H9 (cell line): ENCODE results near the gene MRPS11. TPM values are rescaled to one million over a fixed set of nuclear protein-coding genes. Genes with fewer than 3 reads are reported as not detected.

Experiments
- DNase-seq: peaks from one replicate; pipeline ENCODE4 v3.0.0-alpha.2; 2017
- H2AFZ ChIP-seq: one replicate; pipeline ENCODE4 v1.6.1; 2013; ENCODE audit warnings: mild to moderate bottlenecking, low read length, control low read depth, moderate library complexity
- H2AK5ac ChIP-seq: 2 replicates; pipeline ENCODE4 v1.6.1; 2013; ENCODE audit warnings: low read length, control low read depth, mixed read lengths; ENCODE audit not compliant: insufficient read length
- H2BK120ac ChIP-seq: one replicate; pipeline ENCODE4 v1.6.1; 2013; ENCODE audit warnings: low read depth, mild to moderate bottlenecking, low read length, control low read depth, inconsistent platforms; ENCODE audit not compliant: poor library complexity, severe bottlenecking
- H2BK12ac ChIP-seq: 2 replicates; pipeline ENCODE4 v1.6.1; 2013; ENCODE audit warnings: low read length, control low read depth, mixed read lengths, low read depth; ENCODE audit not compliant: insufficient read length
- H2BK15ac ChIP-seq: 2 replicates; pipeline ENCODE4 v1.6.1; 2013; ENCODE audit warnings: low read depth, low read length, control low read depth
- H2BK20ac ChIP-seq: one replicate; pipeline ENCODE4 v1.6.1; 2013; ENCODE audit warnings: low read depth, mild to moderate bottlenecking, low read length, control low read depth, inconsistent platforms; ENCODE audit not compliant: poor library complexity, severe bottlenecking
- H2BK5ac ChIP-seq: 2 replicates; pipeline ENCODE4 v1.6.1; 2013; ENCODE audit warnings: low read length, control low read depth, mixed read lengths; ENCODE audit not compliant: insufficient read length
- H3K14ac ChIP-seq: 2 replicates; pipeline ENCODE4 v1.6.1; 2013; ENCODE audit warnings: low read length, control low read depth; ENCODE audit not compliant: insufficient read depth
- H3K18ac ChIP-seq: 2 replicates; pipeline ENCODE4 v1.6.1; 2013; ENCODE audit warnings: low read depth, mild to moderate bottlenecking, mixed read lengths, low read length, control low read depth; ENCODE audit not compliant: insufficient read length
- H3K23ac ChIP-seq: 2 replicates; pipeline ENCODE4 v1.6.1; 2013; ENCODE audit warnings: low read length, control low read depth, mixed read lengths, low read depth; ENCODE audit not compliant: insufficient read length
- H3K23me2 ChIP-seq: 2 replicates; pipeline ENCODE4 v1.6.1; 2013; ENCODE audit warnings: low read depth, mild to moderate bottlenecking, mixed read lengths, low read length, control low read depth; ENCODE audit not compliant: insufficient read length, poor library complexity, severe bottlenecking
- H3K27ac ChIP-seq: 2 replicates; pipeline ENCODE4 v1.5.1; 2013; ENCODE audit warnings: low read length, control low read depth, mixed read lengths, low read depth; ENCODE audit not compliant: insufficient read length
- H3K27me3 ChIP-seq: 2 replicates; pipeline ENCODE4 v1.6.1; 2013; ENCODE audit warnings: low read length, control low read depth, inconsistent platforms; ENCODE audit not compliant: insufficient read depth
- H3K4ac ChIP-seq: 2 replicates; pipeline ENCODE4 v1.6.1; 2013; ENCODE audit warnings: low read depth, mild to moderate bottlenecking, control low read depth, inconsistent platforms, low read length, moderate library complexity
- H3K4me1 ChIP-seq: 2 replicates; pipeline ENCODE4 v1.6.1; 2013; ENCODE audit warnings: low read length, control low read depth, inconsistent platforms; ENCODE audit not compliant: insufficient read depth
- H3K4me2 ChIP-seq: 2 replicates; pipeline ENCODE4 v1.6.1; 2013; ENCODE audit warnings: low read length, control low read depth, mixed read lengths; ENCODE audit not compliant: insufficient read length, insufficient read depth
- H3K56ac ChIP-seq: 2 replicates; pipeline ENCODE4 v1.6.1; 2013; ENCODE audit warnings: low read depth, mild to moderate bottlenecking, mixed read lengths, low read length, control low read depth; ENCODE audit not compliant: insufficient read length
- H3K79me1 ChIP-seq: 2 replicates; pipeline ENCODE4 v1.6.1; 2013; ENCODE audit warnings: low read depth, mild to moderate bottlenecking, moderate library complexity, low read length, control low read depth, inconsistent platforms; ENCODE audit not compliant: insufficient read depth, poor library complexity, severe bottlenecking
- H3K79me2 ChIP-seq: 2 replicates; pipeline ENCODE4 v1.6.1; 2013; ENCODE audit warnings: low read length, control low read depth, inconsistent platforms; ENCODE audit not compliant: insufficient read depth
- H3K9ac ChIP-seq: 2 replicates; pipeline ENCODE4 v1.6.1; 2013; ENCODE audit warnings: low read length, control low read depth, mixed read lengths; ENCODE audit not compliant: insufficient read length; ENCODE audit errors: extremely low read depth
- H3K9me3 ChIP-seq: one replicate; pipeline ENCODE4 v1.6.1; 2013; ENCODE audit warnings: low read depth, low read length, inconsistent platforms; ENCODE audit not compliant: control insufficient read depth
- H3T11ph ChIP-seq: one replicate; pipeline ENCODE4 v1.6.1; 2013; ENCODE audit warnings: mild to moderate bottlenecking, low read length, control low read depth, inconsistent platforms
- H4K20me1 ChIP-seq: one replicate; pipeline ENCODE4 v1.6.1; 2013; ENCODE audit not compliant: control insufficient read depth, insufficient read length, insufficient read depth
- H4K5ac ChIP-seq: 2 replicates; pipeline ENCODE4 v1.6.1; 2013; ENCODE audit warnings: low read depth, mild to moderate bottlenecking, mixed read lengths, low read length, control low read depth; ENCODE audit not compliant: insufficient read length
- H4K8ac ChIP-seq: replicated peaks from 2 replicates; pipeline ENCODE4 v1.6.1; 2013; ENCODE audit warnings: low read length, control low read depth, mixed read lengths, low read depth; ENCODE audit not compliant: insufficient read length
- H4K91ac ChIP-seq: 2 replicates; pipeline ENCODE4 v1.6.1; 2013; ENCODE audit warnings: low read depth, mild to moderate bottlenecking, moderate library complexity, mixed read lengths, low read length, control low read depth; ENCODE audit not compliant: insufficient read length
- H3K27ac Mint-ChIP-seq, 3 experiments: 2 replicates in 2 of 3; 3 replicates in 1 of 3; pipeline ENCODE4 v1.8.0; 2020 to 2021; ENCODE audit warnings: mixed read lengths in 3 of 3, mild to moderate bottlenecking in 1 of 3, moderate library complexity in 1 of 3
- H3K27me3 Mint-ChIP-seq: 2 replicates; pipeline ENCODE4 v1.8.0; 2021; ENCODE audit warnings: low read depth, mild to moderate bottlenecking, moderate library complexity, mixed read lengths
- H3K36me3 Mint-ChIP-seq, 3 experiments: 2 replicates in 2 of 3; 3 replicates in 1 of 3; pipeline ENCODE4 v1.8.0; 2020 to 2021; ENCODE audit warnings: low read depth in 3 of 3, mixed read lengths in 3 of 3; ENCODE audit not compliant: insufficient read depth in 1 of 3
- H3K4me1 Mint-ChIP-seq, 2 experiments: 2 replicates each; pipeline ENCODE4 v1.8.0; 2020; ENCODE audit warnings: mixed read lengths in 2 of 2
- H3K4me3 Mint-ChIP-seq, 2 experiments: 2 replicates in 1 of 2; 3 replicates in 1 of 2; pipeline ENCODE4 v1.8.0; 2020 to 2021; ENCODE audit warnings: mild to moderate bottlenecking in 2 of 2, mixed read lengths in 2 of 2, moderate library complexity in 1 of 2
- H3K9me3 Mint-ChIP-seq, 2 experiments: 2 replicates in 1 of 2; 3 replicates in 1 of 2; pipeline ENCODE4 v1.8.0; 2020; ENCODE audit warnings: mild to moderate bottlenecking in 2 of 2, mixed read lengths in 2 of 2, moderate library complexity in 1 of 2
- WGBS: extraction: QIAGEN DNeasy Blood & Tissue Kit; methylation state at CpG from one replicate; pipeline ENCODE4 v1.1.7; 2013; ENCODE audit warnings: missing lambda C conversion rate, low lambda C conversion rate, mixed read lengths; ENCODE audit not compliant: insufficient read length; ENCODE audit errors: extremely low coverage; 5-methylcytosine and 5-hydroxymethylcytosine counted together
- total RNA-seq: library from RNA; stranded (reverse); gene quantifications from 2 replicates; pipeline ENCODE4 v1.2.1, GENCODE V29; 2021
- TF ChIP-seq, protein P1 (sequence below): fragments of 200-600 bp; sonication (generic); conservative IDR thresholded peaks from 3 replicates; pipeline ENCODE4 v1.8.0; 2021; ENCODE audit warnings: antibody characterized with exemption, mild to moderate bottlenecking

Gene MRPS11
- total RNA-seq, 1 experiment from 2014 or later = 54.5 TPM

DNA sequence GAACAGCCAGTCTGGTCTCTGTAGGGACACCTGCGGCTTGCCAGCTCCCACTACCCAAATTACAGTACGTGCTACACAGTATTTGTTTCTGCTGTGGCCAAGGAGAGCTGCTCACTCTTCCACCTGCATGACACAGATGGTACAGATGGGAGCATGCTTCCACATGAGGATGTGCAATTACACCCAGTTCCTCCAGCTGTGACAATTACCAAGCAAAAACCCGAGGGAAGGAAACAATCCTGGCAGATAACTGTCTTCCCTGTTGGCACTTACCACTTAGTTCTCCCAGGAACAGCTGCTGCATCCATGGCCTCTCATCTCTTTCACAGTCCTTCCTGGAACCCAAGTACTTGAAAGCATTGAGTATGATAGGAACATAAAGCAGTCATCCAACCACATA is 44.6 kb downstream of the MRPS11 start:
- Histone ChIP-seq H2BK5ac (no peak overlapping the region), H3K4ac (no peak overlapping the region), H4K5ac (no peak overlapping the region), H3K79me2 (no peaks in the 10 kb centered on the region), H2BK20ac (no peak overlapping the region), H3K4me2 (no peak overlapping the region), H2AK5ac (no peak overlapping the region), H3K9me3 (no peaks in the 10 kb centered on the region), H4K20me1 (no peaks in the 10 kb centered on the region), H3K27ac (no peak overlapping the region), H3K79me1 (no peaks in the 10 kb centered on the region), H3T11ph (no peak overlapping the region), H4K91ac (no peak overlapping the region), H2BK120ac (no peak overlapping the region), H3K4me1 (no peaks in the 10 kb centered on the region), H3K9ac (no peak overlapping the region), H3K14ac (no peak overlapping the region), H2BK12ac (no peak overlapping the region), H3K23ac (no peak overlapping the region), H2AFZ (no peak overlapping the region), H3K23me2 (no peaks in the 10 kb centered on the region), H3K18ac (no peak overlapping the region), H3K27me3 (no peaks in the 10 kb centered on the region), H3K56ac (no peak overlapping the region), H2BK15ac (no peak overlapping the region), H4K8ac (no peak overlapping the region)
- Mint-ChIP-seq H3K4me1 (no peaks in the 10 kb centered on the region), H3K27me3 (no peaks in the 10 kb centered on the region), H3K9me3 (no peaks in the 10 kb centered on the region), H3K36me3 (peaks cover 7 to 27% (median 23%) of the 10 kb centered on the region in 3 experiments; a peak in 5 of 7 replicates), H3K4me3 (no peak overlapping the region), H3K27ac (no peak overlapping the region)
- TF ChIP-seq, protein P1, sequence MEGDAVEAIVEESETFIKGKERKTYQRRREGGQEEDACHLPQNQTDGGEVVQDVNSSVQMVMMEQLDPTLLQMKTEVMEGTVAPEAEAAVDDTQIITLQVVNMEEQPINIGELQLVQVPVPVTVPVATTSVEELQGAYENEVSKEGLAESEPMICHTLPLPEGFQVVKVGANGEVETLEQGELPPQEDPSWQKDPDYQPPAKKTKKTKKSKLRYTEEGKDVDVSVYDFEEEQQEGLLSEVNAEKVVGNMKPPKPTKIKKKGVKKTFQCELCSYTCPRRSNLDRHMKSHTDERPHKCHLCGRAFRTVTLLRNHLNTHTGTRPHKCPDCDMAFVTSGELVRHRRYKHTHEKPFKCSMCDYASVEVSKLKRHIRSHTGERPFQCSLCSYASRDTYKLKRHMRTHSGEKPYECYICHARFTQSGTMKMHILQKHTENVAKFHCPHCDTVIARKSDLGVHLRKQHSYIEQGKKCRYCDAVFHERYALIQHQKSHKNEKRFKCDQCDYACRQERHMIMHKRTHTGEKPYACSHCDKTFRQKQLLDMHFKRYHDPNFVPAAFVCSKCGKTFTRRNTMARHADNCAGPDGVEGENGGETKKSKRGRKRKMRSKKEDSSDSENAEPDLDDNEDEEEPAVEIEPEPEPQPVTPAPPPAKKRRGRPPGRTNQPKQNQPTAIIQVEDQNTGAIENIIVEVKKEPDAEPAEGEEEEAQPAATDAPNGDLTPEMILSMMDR = no peak
- no peak for DNase-seq
- WGBS = no CpG with 5 or more reads among the region's 3 CpGs
